ENCODE results near the gene ZNF615.
"Not testable (repeated sequence)": the region's sequence is repeated elsewhere in the genome, so short reads cannot be mapped to it uniquely, and the experiment has no call there.

Gene ZNF615

DNA sequence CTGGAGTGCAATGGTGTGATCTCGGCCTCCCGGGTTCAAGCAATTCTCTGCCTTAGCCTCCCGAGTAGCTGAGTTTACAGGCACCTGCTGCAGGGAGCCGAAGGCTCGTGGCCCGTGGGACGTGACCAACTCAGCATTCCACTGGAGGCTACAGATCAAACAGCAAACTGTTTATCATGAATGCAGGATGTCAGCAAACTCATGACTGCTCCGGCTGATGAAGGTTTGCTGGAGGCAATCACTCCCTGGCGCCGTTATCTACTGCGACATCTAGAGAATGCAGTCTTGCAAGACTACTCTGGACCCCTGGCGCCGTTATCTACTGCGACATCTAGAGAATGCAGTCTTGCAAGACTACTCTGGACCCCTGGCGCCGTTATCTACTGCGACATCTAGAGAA lies 32.2 kb downstream of the ZNF615 start:
- H3K27me3 ChIP-seq (ENCODE audit: control insufficient read depth, insufficient read depth, low read length); H3K4me1 ChIP-seq (ENCODE audit: control insufficient read depth, insufficient read depth, low read length); H3K4me3 ChIP-seq (ENCODE audit: low read length); H3K9ac ChIP-seq (ENCODE audit: low read length); H3K27ac ChIP-seq (ENCODE audit: low read depth, low read length): not testable (repeated sequence)
- H3K36me3 ChIP-seq (ENCODE audit: control insufficient read depth, insufficient read depth, low read length), result peaks cover 49% of the 10 kb centered on the region

DNA sequence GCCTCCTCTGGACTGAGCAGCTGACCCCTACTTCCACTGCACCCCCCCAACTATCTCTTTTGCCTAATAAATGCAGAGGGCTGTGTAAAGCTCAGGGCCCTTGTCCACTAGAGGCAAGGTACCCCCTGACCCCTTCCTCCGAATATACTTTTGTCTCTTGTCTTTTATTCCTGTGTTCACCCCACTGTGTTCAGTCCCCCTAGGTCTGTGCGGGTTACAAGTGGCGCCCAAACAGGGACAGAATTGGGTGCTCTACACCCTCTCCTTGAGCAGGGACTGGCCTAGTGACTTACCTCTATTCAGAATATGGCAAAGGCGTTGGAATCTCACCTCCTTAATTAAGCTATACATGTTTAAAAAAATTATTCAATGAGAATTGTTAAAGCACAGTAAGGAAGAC lies 36.4 kb downstream of the ZNF615 start:
- Histone ChIP-seq H3K4me1 (ENCODE audit: control insufficient read depth, insufficient read depth, low read length) (no peaks in the 10 kb centered on the region), H3K27me3 (ENCODE audit: control insufficient read depth, insufficient read depth, low read length) (no peaks in the 10 kb centered on the region), H3K36me3 (ENCODE audit: control insufficient read depth, insufficient read depth, low read length) (peaks cover 59% of the 10 kb centered on the region), H3K4me3 (ENCODE audit: low read length) (peak overlapping the region; percentile 29), H3K27ac (ENCODE audit: low read depth, low read length) (no peak overlapping the region), H3K9ac (ENCODE audit: low read length) (no peak overlapping the region)

DNA sequence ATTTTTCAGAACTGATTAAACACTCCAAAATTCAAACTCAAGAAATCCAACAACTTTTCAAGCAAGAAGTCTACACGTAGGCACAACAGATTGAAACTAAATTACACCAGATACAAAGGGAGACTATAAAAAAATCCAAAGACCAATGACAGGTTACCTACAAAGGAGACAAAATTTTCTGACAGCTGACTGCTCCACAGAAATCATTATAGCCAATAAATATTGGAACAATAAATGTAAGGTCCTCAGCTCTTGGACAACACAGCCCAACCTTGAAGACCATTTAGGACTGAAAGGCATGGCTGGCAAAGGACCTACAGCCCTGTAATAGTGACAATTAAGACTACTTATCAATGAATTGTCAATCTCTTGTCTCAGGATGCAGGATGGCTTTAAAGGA lies 37.3 kb downstream of the ZNF615 start:
- Histone ChIP-seq H3K27me3 (ENCODE audit: control insufficient read depth, insufficient read depth, low read length) (no peaks in the 10 kb centered on the region), H3K27ac (ENCODE audit: low read depth, low read length) (no peak overlapping the region), H3K4me1 (ENCODE audit: control insufficient read depth, insufficient read depth, low read length) (no peaks in the 10 kb centered on the region), H3K9ac (ENCODE audit: low read length) (no peak overlapping the region), H3K4me3 (ENCODE audit: low read length) (no peak overlapping the region), H3K36me3 (ENCODE audit: control insufficient read depth, insufficient read depth, low read length) (peaks cover 63% of the 10 kb centered on the region)

DNA sequence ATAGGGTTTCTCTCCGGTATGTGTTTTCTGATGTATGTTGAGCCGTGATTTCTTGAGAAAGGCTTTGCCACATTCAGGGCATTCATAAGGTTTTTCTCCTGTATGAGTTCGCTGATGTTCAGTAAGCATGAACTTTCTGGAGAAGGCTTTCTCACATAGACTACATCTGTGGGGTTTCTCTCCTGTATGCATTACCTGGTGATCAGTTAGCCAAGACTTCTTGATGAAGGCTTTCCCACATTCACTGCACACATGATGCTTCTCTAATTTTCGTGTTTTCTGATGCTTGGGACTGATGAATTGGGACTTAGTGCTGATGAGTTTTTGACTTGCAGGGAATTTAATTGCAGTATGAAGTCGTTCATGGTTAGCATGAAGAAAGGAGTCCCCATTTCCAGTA lies 42.4 kb downstream of the ZNF615 start:
- H3K4me1 ChIP-seq (ENCODE audit: control insufficient read depth, insufficient read depth, low read length), result no peaks in the 10 kb centered on the region
- no peak overlapping the region for H3K9ac ChIP-seq (ENCODE audit: low read length)
- H3K36me3 ChIP-seq (ENCODE audit: control insufficient read depth, insufficient read depth, low read length), result peaks cover 45% of the 10 kb centered on the region
- no peaks in the 10 kb centered on the region for H3K27me3 ChIP-seq (ENCODE audit: control insufficient read depth, insufficient read depth, low read length)
- no peak overlapping the region for H3K4me3 ChIP-seq (ENCODE audit: low read length)
- no peak overlapping the region for H3K27ac ChIP-seq (ENCODE audit: low read depth, low read length)

DNA sequence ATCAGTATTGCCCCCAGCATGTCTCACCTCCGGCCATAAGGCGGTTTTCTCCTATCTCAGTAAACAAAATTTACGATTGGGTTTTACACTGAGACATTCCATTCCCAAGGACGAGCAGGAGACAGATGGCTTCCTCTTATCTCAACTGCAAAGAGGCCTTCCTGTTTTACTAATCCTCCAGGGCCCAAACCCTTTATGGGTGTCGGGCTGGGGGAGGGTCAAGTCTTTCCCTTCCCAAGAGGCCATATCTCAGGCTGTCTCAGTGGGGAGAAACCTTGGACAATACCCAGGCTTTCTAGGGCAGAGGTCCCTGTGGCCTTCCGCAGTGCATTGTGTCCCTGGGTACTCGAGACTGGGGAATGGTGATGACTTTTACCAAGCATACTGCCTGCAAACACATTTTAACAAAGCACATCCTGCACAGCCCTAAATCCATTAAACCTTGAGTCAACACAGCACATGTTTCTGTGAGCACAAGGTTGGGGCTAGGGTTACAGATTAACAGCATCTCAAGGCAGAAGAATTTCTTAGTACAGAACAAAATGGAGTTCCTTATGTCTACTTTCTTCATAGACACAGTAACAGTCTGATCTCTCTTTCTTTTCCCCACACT lies 47.3 kb downstream of the ZNF615 start:
- H3K4me1 ChIP-seq (ENCODE audit: control insufficient read depth, insufficient read depth, low read length); H3K27me3 ChIP-seq (ENCODE audit: control insufficient read depth, insufficient read depth, low read length); H3K4me3 ChIP-seq (ENCODE audit: low read length); H3K27ac ChIP-seq (ENCODE audit: low read depth, low read length); H3K9ac ChIP-seq (ENCODE audit: low read length): not testable (repeated sequence)
- peaks cover 13% of the 10 kb centered on the region for H3K36me3 ChIP-seq (ENCODE audit: control insufficient read depth, insufficient read depth, low read length)

DNA sequence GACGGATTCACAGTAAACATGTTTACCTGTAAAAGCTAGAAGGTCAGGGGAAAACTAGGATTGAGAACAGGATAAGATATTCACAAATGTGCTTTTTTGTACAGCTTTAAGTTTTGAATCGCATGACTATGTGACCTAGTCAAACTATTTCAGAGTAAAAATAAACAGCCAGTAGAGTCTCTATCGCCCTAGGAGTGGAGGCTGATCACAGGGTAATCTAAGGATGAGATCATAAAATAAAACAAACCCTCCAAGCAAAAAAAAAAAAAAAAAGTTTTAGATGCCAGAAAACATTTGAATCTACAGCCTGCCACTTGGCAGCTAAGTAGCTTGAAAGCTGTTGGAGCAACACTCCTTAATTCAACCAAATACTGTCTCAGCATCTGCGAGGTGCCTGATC lies 48.2 kb downstream of the ZNF615 start:
- peaks cover 3% of the 10 kb centered on the region for H3K36me3 ChIP-seq (ENCODE audit: control insufficient read depth, insufficient read depth, low read length)
- H3K27me3 ChIP-seq (ENCODE audit: control insufficient read depth, insufficient read depth, low read length), result no peaks in the 10 kb centered on the region
- H3K4me3 ChIP-seq (ENCODE audit: low read length), result no peak overlapping the region
- H3K27ac ChIP-seq (ENCODE audit: low read depth, low read length), result no peak overlapping the region
- no peak overlapping the region for H3K9ac ChIP-seq (ENCODE audit: low read length)
- H3K4me1 ChIP-seq (ENCODE audit: control insufficient read depth, insufficient read depth, low read length), result no peaks in the 10 kb centered on the region

DNA sequence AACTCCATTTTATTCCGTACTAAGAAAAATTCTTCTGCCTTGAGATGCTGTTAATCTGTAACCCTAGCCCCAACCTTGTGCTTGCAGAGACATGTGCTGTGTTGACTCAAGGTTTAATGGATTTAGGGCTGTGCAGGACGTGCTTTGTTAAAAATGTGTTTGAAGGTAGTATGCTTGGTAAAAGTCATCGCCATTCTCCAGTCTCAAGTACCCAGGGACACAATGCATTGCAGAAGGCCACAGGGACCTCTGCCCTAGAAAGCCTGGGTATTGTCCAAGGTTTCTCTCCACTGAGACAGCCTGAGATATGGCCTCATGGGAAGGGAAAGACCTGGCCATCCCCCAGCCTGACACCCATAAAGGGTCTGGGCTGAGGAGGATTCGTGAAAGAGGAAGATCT lies 50.2 kb downstream of the ZNF615 start:
- not testable (repeated sequence) for H3K4me1 ChIP-seq (ENCODE audit: control insufficient read depth, insufficient read depth, low read length); H3K27me3 ChIP-seq (ENCODE audit: control insufficient read depth, insufficient read depth, low read length); H3K9ac ChIP-seq (ENCODE audit: low read length); H3K36me3 ChIP-seq (ENCODE audit: control insufficient read depth, insufficient read depth, low read length); H3K27ac ChIP-seq (ENCODE audit: low read depth, low read length); H3K4me3 ChIP-seq (ENCODE audit: low read length)

DNA sequence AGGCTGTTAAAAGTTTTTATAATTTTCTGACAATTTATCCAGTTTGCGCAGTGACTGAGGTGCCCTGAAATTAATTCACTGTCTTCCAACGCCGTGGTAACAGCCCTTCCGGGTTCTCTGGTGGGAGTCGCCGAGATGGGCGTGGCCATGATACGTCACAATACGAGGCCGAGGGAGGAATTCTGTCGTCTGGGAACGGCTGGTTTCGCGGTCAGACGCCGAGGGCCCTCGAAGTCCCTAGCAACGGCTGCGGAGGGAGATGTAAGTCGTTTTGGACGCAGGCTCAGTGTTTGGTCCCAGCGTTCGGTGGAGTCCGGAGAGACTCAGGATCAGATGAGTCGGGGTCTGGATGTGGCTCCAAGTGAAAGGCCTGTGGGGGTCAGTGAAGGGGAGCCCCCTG lies 59.0 kb downstream of the ZNF615 start:
- no peaks in the 10 kb centered on the region for H3K27me3 ChIP-seq (ENCODE audit: control insufficient read depth, insufficient read depth, low read length)
- H3K4me1 ChIP-seq (ENCODE audit: control insufficient read depth, insufficient read depth, low read length), result no peaks in the 10 kb centered on the region
- no peak overlapping the region for H3K27ac ChIP-seq (ENCODE audit: low read depth, low read length)
- H3K36me3 ChIP-seq (ENCODE audit: control insufficient read depth, insufficient read depth, low read length), result peaks cover 16% of the 10 kb centered on the region
- H3K4me3 ChIP-seq (ENCODE audit: low read length), result no peak overlapping the region
- H3K9ac ChIP-seq (ENCODE audit: low read length), result no peak overlapping the region

DNA sequence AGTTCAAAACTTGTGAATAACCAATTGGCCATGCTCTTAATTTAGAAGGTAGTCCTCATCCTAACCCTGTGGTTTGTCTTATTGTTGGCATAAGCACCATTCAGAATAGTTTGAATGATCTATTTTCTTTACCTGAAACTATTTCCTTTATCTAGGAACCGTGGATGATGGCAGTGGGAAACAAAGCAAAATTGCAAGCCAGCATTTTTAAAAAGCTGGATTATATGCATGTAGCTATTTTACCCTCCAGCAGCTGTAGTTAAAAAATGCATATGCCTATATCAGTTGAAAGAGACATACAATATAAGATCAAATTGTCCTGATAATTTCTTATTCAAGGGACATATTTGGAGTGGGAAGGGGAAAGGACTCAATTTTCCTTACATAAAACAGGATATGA lies 61.4 kb downstream of the ZNF615 start:
- no peak overlapping the region for H3K4me3 ChIP-seq (ENCODE audit: low read length)
- H3K9ac ChIP-seq (ENCODE audit: low read length), result no peak overlapping the region
- H3K27me3 ChIP-seq (ENCODE audit: control insufficient read depth, insufficient read depth, low read length), result no peaks in the 10 kb centered on the region
- no peaks in the 10 kb centered on the region for H3K4me1 ChIP-seq (ENCODE audit: control insufficient read depth, insufficient read depth, low read length)
- H3K36me3 ChIP-seq (ENCODE audit: control insufficient read depth, insufficient read depth, low read length), result peaks cover 36% of the 10 kb centered on the region
- no peak overlapping the region for H3K27ac ChIP-seq (ENCODE audit: low read depth, low read length)

DNA sequence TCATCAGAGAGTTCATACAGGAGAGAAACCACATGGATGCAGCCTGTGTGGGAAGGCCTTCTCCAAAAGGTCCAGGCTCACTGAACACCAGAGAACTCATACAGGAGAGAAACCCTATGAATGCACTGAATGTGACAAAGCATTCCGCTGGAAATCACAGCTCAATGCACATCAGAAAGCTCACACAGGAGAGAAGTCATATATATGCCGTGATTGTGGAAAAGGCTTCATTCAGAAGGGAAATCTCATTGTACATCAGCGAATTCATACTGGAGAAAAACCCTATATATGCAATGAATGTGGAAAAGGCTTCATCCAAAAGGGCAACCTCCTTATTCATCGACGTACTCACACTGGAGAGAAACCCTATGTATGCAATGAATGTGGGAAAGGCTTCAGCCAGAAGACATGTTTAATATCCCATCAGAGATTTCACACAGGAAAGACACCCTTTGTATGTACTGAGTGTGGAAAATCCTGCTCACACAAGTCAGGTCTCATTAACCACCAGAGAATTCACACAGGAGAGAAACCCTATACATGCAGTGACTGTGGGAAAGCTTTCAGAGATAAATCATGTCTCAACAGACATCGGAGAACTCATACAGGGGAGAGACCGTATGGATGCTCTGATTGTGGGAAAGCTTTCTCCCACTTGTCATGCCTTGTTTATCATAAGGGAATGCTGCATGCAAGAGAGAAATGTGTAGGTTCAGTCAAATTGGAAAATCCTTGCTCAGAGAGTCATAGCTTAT lies 63.0 kb downstream of the ZNF615 start:
- Histone ChIP-seq H3K27me3 (ENCODE audit: control insufficient read depth, insufficient read depth, low read length) (no peaks in the 10 kb centered on the region), H3K36me3 (ENCODE audit: control insufficient read depth, insufficient read depth, low read length) (peaks cover 51% of the 10 kb centered on the region), H3K27ac (ENCODE audit: low read depth, low read length) (no peak overlapping the region), H3K9ac (ENCODE audit: low read length) (no peak overlapping the region), H3K4me1 (ENCODE audit: control insufficient read depth, insufficient read depth, low read length) (no peaks in the 10 kb centered on the region), H3K4me3 (ENCODE audit: low read length) (no peak overlapping the region)
